ENCODE data around the gene ADRA1B. TPM values are rescaled to one million over a fixed set of nuclear protein-coding genes. Genes with fewer than 3 reads are reported as not detected.

ADRA1B gene
- total and polyA plus RNA-seq, 10 of the 15 experiments (the other 5 are each of a cell fraction or from before 2014, with no cell fraction given): 0.04 TPM; not detected in 9

DNA sequence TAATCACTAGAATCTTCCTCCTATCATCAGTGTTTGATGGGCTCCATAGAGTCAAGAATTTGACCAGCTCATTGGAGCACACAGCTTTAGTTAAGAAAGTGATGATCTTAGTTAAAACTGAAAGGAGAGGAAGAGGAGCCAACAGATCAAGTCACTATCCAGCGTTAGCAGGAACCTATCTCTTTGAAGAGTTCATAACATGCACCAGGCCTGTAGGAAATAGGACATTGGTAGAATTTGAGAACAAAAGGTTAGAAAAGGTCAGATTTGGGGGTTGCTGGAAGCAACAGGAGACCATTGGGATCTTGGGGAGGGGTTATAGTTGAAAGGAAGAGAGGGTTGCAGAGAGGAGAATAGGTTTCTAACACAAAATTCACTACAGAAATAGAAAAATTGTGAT lies 11.4 kb upstream of the ADRA1B start:
- Histone ChIP-seq H3K79me2 (ENCODE audit: control insufficient read depth, insufficient read depth, low read length) (no peaks in the 10 kb centered on the region), H4K20me1 (ENCODE audit: control insufficient read depth, insufficient read depth) (no peaks in the 10 kb centered on the region), H3K4me2 (ENCODE audit: control insufficient read depth, insufficient read depth) (no peak overlapping the region), H2AFZ (ENCODE audit: control insufficient read depth, low read depth, low read length) (no peak overlapping the region), H3K27me3 (replicated peaks in 1 of 2; ENCODE audit: control insufficient read depth in 2 of 2, insufficient read depth in 2 of 2, low read length in 1 of 2) (no peaks in the 10 kb centered on the region), H3K4me3 (no peak overlapping the region), H3K4me1 (ENCODE audit: control insufficient read depth, insufficient read depth, low read length) (no peaks in the 10 kb centered on the region), H3K36me3 (ENCODE audit: control insufficient read depth in 2 of 2, insufficient read depth in 2 of 2, low read length in 1 of 2) (no peaks in the 10 kb centered on the region), H3K27ac (ENCODE audit: control insufficient read depth, insufficient read depth) (no peak overlapping the region), H3K9me3 (replicated peaks; ENCODE audit: control insufficient read depth, insufficient read depth, low read length) (no peaks in the 10 kb centered on the region), H3K9ac (ENCODE audit: control insufficient read depth, insufficient read depth, low read length) (no peak overlapping the region)
- ATAC-seq (no peak), DNase-seq (ENCODE audit: low read depth, low spot score) (no peak), FAIRE-seq (no peak)
- intact Hi-C loops (cut with micrococcal nuclease; ENCODE audit: unreplicated experiment) (no loop called here), in situ Hi-C loops (cut with MboI) (no loop called here)
- SMC1A ChIA-PET (ENCODE audit: uncharacterized antibody, unreplicated experiment): no interaction called here
- BruUV-seq (replicated peaks): no TSS peak
- no peak for TF ChIP-seq JUND (IDR thresholded peaks at IDR 0.05; ENCODE audit: low read depth, low read length)
- no peak for TF ChIP-seq ZNF24 (IDR thresholded peaks at IDR 0.05)
- no peak for TF ChIP-seq RAD21 (IDR thresholded peaks at IDR 0.05; ENCODE audit: insufficient read depth, low read depth, low read length)
- TF ChIP-seq SIN3A (IDR thresholded peaks at IDR 0.05; ENCODE audit: low read depth, low read length): no peak
- no peak for TF ChIP-seq JUNB (IDR thresholded peaks at IDR 0.05)
- no peak for TF ChIP-seq IKZF2 (IDR thresholded peaks at IDR 0.05)
- TF ChIP-seq MXI1 (IDR thresholded peaks at IDR 0.05; ENCODE audit: low read depth, low read length): no peak
- no peak for TF ChIP-seq RFX5 (IDR thresholded peaks at IDR 0.05; ENCODE audit: low read depth, low read length)
- no peak for TF ChIP-seq MYB (IDR thresholded peaks at IDR 0.05; ENCODE audit: borderline replicate concordance, low read depth, low read length)
- TF ChIP-seq SMAD5 (IDR thresholded peaks at IDR 0.05; ENCODE audit: low read depth): no peak
- no peak for TF ChIP-seq BMI1 (IDR thresholded peaks at IDR 0.05; ENCODE audit: borderline replicate concordance)
- TF ChIP-seq NFYB (IDR thresholded peaks at IDR 0.05; ENCODE audit: insufficient read depth, low read depth, low read length): no peak
- no peak for TF ChIP-seq SREBF2 (IDR thresholded peaks at IDR 0.05; ENCODE audit: low read length)
- TF ChIP-seq FOXK2 (IDR thresholded peaks at IDR 0.05): no peak
- TF ChIP-seq, protein P1, sequence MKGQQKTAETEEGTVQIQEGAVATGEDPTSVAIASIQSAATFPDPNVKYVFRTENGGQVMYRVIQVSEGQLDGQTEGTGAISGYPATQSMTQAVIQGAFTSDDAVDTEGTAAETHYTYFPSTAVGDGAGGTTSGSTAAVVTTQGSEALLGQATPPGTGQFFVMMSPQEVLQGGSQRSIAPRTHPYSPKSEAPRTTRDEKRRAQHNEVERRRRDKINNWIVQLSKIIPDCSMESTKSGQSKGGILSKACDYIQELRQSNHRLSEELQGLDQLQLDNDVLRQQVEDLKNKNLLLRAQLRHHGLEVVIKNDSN (IDR thresholded peaks at IDR 0.05; ENCODE audit: borderline replicate concordance, extremely low read length, insufficient read depth, low read depth, low read length): no peak
- no peak for TF ChIP-seq IKZF1 (conservative IDR thresholded peaks at IDR 0.05)
- no peak for TF ChIP-seq EP300 (IDR thresholded peaks at IDR 0.05; ENCODE audit: borderline replicate concordance in 1 of 2, control insufficient read depth in 1 of 2, low read depth in 2 of 2, low read length in 2 of 2)
- TF ChIP-seq SKIL (IDR thresholded peaks at IDR 0.05; ENCODE audit: low read depth, poor library complexity, severe bottlenecking): no peak
- POLR2A ChIA-PET: no interaction called here
- 70% methylated on average over 1 of the region's 1 CpG for WGBS (ENCODE audit: insufficient coverage, insufficient replicate concordance, low lambda C conversion rate, missing lambda C conversion rate)
- RAD21 ChIA-PET (ENCODE audit: unreplicated experiment): no interaction called here
- CTCF ChIA-PET: no interaction called here
